Body of pancreas (tissue), 4 donors: ENCODE measurements around the gene C5AR1.

ENCODE experiments used
- CTCF ChIP-seq, 7 experiments: fragments of 450-650 bp in 4 of 7; fragments of 200-600 bp in 3 of 7; sonication (generic) in 3 of 7; IDR thresholded peaks; one replicate each; pipeline ENCODE4 v1.5.1; 2016 to 2019; ENCODE audit warnings: antibody characterized with exemption in 7 of 7
- POLR2A ChIP-seq, 3 donors: fragments of 450-650 bp; IDR thresholded peaks; one replicate each; pipeline ENCODE4 v1.6.1; 2016; ENCODE audit warnings: antibody characterized with exemption in 3 of 3, mild to moderate bottlenecking in 2 of 3

- TF ChIP-seq CTCF (IDR thresholded peaks at IDR 0.05) (no peak), POLR2A (IDR thresholded peaks at IDR 0.05) (no peak)
Measured at GRCh38 chr19:47356900-47357299, 47.2 kb downstream of the C5AR1 start.
